Measurements from ENCODE around the gene TUBA4A. TPM values are rescaled to one million over a fixed set of nuclear protein-coding genes. Genes with fewer than 3 reads are reported as not detected.

Gene TUBA4A
- total RNA-seq, 1 donor from 2014 or later = not detected

DNA sequence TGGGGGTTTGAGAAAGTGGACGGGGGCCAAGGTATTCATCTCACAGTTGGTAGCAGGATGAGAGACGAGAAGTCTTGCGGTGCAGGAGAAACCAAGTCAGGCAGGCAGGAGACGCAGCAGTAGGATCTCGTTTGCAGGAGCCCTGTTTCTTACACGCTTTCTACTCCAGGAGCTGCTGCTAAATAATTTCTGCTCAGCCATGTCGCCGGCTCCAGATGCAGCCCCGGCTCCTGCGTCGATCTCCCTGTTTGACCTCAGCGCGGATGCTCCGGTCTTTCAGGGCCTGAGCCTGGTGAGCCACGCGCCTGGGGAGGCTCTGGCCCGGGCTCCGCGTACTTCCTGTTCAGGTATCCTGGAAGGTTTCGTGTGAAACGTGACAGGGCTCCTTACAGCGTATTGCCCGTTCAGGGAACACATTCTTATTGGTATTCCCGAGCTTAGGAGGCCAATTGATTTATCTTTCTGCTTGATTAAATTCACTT, 23.6 kb downstream of the TUBA4A start:
- Histone ChIP-seq H3K4me2 (peak overlapping the region; percentile 91), H3K4me1 (peaks cover 12% of the 10 kb centered on the region), H3F3A (ENCODE audit: low read depth) (peaks cover 11% of the 10 kb centered on the region), H3K4me3 (peak overlapping the region; percentile 76), H3K36me3 (no peaks in the 10 kb centered on the region), H3K9me3 (ENCODE audit: low read depth) (no peaks in the 10 kb centered on the region), H3K79me2 (ENCODE audit: low read depth) (peaks cover 37% of the 10 kb centered on the region), H3K9ac (peak overlapping the region; percentile 48), H2AFZ (replicated peaks) (peak overlapping the region; percentile 27), H4K20me1 (ENCODE audit: low read depth) (peaks cover 4% of the 10 kb centered on the region), H3K27ac (peak overlapping the region; percentile 32), H3K27me3 (no peaks in the 10 kb centered on the region)
- DNase-seq (ENCODE audit: low spot score) = peak; percentile 68
- no peaks in the 10 kb centered on the region for H3K27me3 Mint-ChIP-seq (ENCODE audit: insufficient read depth, low read depth)
- H3K27ac Mint-ChIP-seq = peak overlapping the region; percentile 59
- TF ChIP-seq EZH2phosphoT487 (IDR thresholded peaks at IDR 0.05) (no peak), EZH2 (IDR thresholded peaks at IDR 0.05) (no peak)
- TF ChIP-seq, protein P1, sequence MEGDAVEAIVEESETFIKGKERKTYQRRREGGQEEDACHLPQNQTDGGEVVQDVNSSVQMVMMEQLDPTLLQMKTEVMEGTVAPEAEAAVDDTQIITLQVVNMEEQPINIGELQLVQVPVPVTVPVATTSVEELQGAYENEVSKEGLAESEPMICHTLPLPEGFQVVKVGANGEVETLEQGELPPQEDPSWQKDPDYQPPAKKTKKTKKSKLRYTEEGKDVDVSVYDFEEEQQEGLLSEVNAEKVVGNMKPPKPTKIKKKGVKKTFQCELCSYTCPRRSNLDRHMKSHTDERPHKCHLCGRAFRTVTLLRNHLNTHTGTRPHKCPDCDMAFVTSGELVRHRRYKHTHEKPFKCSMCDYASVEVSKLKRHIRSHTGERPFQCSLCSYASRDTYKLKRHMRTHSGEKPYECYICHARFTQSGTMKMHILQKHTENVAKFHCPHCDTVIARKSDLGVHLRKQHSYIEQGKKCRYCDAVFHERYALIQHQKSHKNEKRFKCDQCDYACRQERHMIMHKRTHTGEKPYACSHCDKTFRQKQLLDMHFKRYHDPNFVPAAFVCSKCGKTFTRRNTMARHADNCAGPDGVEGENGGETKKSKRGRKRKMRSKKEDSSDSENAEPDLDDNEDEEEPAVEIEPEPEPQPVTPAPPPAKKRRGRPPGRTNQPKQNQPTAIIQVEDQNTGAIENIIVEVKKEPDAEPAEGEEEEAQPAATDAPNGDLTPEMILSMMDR (IDR thresholded peaks at IDR 0.05) = no peak
- peaks cover 18% of the 10 kb centered on the region for H3K36me3 Mint-ChIP-seq
- H3K4me1 Mint-ChIP-seq = peaks cover 26% of the 10 kb centered on the region
- no peaks in the 10 kb centered on the region for H3K9me3 Mint-ChIP-seq
- H3K4me3 Mint-ChIP-seq = peak overlapping the region; percentile 97

DNA sequence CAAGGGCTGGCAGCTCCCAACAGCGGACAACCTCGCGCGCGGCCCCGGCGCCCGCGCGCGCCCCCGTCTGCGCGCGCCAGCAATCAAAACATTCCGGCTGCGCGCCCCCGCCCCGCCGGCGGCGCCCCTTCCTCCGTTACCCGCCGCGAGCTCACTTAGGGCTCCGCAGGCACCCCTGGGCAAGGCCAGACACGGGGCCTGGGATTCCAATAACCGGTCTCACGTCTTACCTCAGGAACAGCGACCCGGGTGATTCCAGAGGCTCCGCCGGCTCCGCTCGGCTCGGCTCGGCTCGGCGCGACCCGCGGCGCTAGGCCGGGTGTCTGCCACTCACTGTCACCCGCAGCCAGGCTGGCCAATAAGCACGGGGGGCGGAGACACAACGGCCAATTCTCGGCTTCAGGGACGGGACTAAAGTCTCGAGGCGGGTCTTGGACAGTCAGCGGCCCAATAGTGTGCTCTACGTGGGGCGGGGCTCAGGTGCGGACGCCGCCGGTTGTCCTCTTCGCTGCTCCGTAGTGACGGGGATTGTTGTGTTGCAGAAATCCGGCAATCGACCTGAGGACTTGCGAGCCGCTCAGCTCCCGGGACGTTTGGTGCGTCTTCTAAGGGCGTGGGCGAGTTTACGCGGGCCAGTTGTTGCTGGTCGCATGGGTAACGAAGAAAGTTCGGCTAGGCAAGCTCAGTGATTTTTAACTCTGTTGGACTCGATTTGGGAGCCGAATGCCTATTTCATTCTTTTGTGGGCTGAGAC, 24.2 kb downstream of the TUBA4A start, which contains the start of the genes ANKZF1 and ATG9A:
Gene ANKZF1, plus strand, starts transcription at position 502 of the 754 bp plus-strand sequence. CDS start 452 bp downstream, outside the sequence.
Gene ATG9A, minus strand, starts transcription at position 332 of the 754 bp plus-strand sequence. CDS start 1,612 bp downstream, outside the sequence.
- Mint-ChIP-seq H3K4me3 (peak within 1 kb of the TSS; percentile 97), H3K27me3 (ENCODE audit: insufficient read depth, low read depth) (no peaks in the 10 kb centered on the region), H3K36me3 (peaks cover 20% of the 10 kb centered on the region), H3K9me3 (no peaks in the 10 kb centered on the region), H3K4me1 (peaks cover 26% of the 10 kb centered on the region), H3K27ac (peak within 1 kb of the TSS; percentile 59)
- TF ChIP-seq EZH2phosphoT487 (IDR thresholded peaks at IDR 0.05) = peak; percentile 54
- TF ChIP-seq EZH2 (IDR thresholded peaks at IDR 0.05) = no peak
- H3K4me1 ChIP-seq = peaks cover 12% of the 10 kb centered on the region
- peak; percentile 100 for DNase-seq (ENCODE audit: low spot score)
- H4K20me1 ChIP-seq (ENCODE audit: low read depth) = peaks cover 4% of the 10 kb centered on the region
- H3K9ac ChIP-seq = peak within 1 kb of the TSS; percentile 61
- H3F3A ChIP-seq (ENCODE audit: low read depth) = peaks cover 11% of the 10 kb centered on the region
- H3K27ac ChIP-seq = peak within 1 kb of the TSS; percentile 32
- H2AFZ ChIP-seq (replicated peaks) = peak within 1 kb of the TSS; percentile 90
- H3K27me3 ChIP-seq = no peaks in the 10 kb centered on the region
- no peaks in the 10 kb centered on the region for H3K9me3 ChIP-seq (ENCODE audit: low read depth)
- H3K36me3 ChIP-seq = no peaks in the 10 kb centered on the region
- H3K79me2 ChIP-seq (ENCODE audit: low read depth) = peaks cover 37% of the 10 kb centered on the region
- peak within 1 kb of the TSS; percentile 76 for H3K4me3 ChIP-seq
- H3K4me2 ChIP-seq = peak within 1 kb of the TSS; percentile 95

DNA sequence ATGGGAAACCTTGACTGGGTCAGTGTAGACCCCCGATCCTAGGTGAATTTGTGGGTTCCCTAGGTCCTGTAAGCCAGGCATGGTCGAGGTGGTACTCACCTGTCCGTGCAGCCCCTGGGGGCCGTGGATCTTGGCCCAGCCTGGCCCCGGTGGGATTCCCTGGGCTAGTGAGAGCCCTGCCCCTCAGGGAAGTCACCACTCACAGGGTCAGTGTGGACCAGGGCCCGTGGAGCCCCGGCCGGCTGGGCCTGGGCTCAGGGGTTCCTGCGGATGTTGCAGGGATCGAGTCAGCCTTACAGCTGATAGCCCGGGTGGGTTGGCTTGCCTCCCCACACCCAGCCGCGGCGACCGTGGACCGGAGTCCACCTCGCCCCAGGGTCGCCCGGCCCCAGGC, 24.8 kb downstream of the TUBA4A start:
- H3K4me1 ChIP-seq = peaks cover 12% of the 10 kb centered on the region
- no peak overlapping the region for H3K27ac Mint-ChIP-seq
- DNase-seq (ENCODE audit: low spot score) = no peak

More for the DNA sequence above, 24.8 kb downstream of the TUBA4A start:
- Histone ChIP-seq H3K9ac (peak overlapping the region; percentile 61), H3K4me3 (peak overlapping the region; percentile 76), H2AFZ (replicated peaks) (peak overlapping the region; percentile 90), H3F3A (ENCODE audit: low read depth) (peaks cover 11% of the 10 kb centered on the region), H3K9me3 (ENCODE audit: low read depth) (no peaks in the 10 kb centered on the region), H4K20me1 (ENCODE audit: low read depth) (peaks cover 4% of the 10 kb centered on the region), H3K36me3 (no peaks in the 10 kb centered on the region), H3K27me3 (no peaks in the 10 kb centered on the region), H3K79me2 (ENCODE audit: low read depth) (peaks cover 37% of the 10 kb centered on the region), H3K4me2 (peak overlapping the region; percentile 95), H3K27ac (no peak overlapping the region)
- Mint-ChIP-seq H3K4me1 (peaks cover 26% of the 10 kb centered on the region), H3K4me3 (peak overlapping the region; percentile 84), H3K9me3 (no peaks in the 10 kb centered on the region), H3K36me3 (peaks cover 18% of the 10 kb centered on the region), H3K27me3 (ENCODE audit: insufficient read depth, low read depth) (no peaks in the 10 kb centered on the region)
- TF ChIP-seq EZH2phosphoT487 (IDR thresholded peaks at IDR 0.05) (no peak), EZH2 (IDR thresholded peaks at IDR 0.05) (no peak)
- TF ChIP-seq, protein P1 (IDR thresholded peaks at IDR 0.05) = no peak
